GM19043 (cell line): ENCODE data around the gene MS4A10.

Experiments
- ATAC-seq: cut with Tn5 transposase; IDR thresholded peaks from one replicate; pipeline ENCODE4 v1.9.1; 2021; ENCODE audit warnings: low read depth; ENCODE audit not compliant: unreplicated experiment

Gene MS4A10

GRCh38 chr11:60764879-60765278 is 20.3 kb upstream of the MS4A10 start:
- peak; percentile 41 for ATAC-seq

- ATAC-seq = no peak
Observed at GRCh38 chr11:60765355-60765754, 19.8 kb upstream of the MS4A10 start.

- no peak for ATAC-seq
Observed at GRCh38 chr11:60766547-60766946, 18.6 kb upstream of the MS4A10 start.

- no peak for ATAC-seq
Observed at GRCh38 chr11:60767388-60767811, 17.7 kb upstream of the MS4A10 start.

GRCh38 chr11:60768202-60768601 is 16.9 kb upstream of the MS4A10 start:
- ATAC-seq = no peak

GRCh38 chr11:60769273-60769672 is 15.9 kb upstream of the MS4A10 start:
- no peak for ATAC-seq

- no peak for ATAC-seq
Observed at GRCh38 chr11:60769811-60770210, 15.3 kb upstream of the MS4A10 start.

- ATAC-seq = no peak
Observed at GRCh38 chr11:60771146-60771545, 14.0 kb upstream of the MS4A10 start.

GRCh38 chr11:60771879-60772525 is 13.1 kb upstream of the MS4A10 start:
- ATAC-seq = no peak

GRCh38 chr11:60772666-60773065 is 12.5 kb upstream of the MS4A10 start:
- no peak for ATAC-seq

GRCh38 chr11:60774726-60775125 is 10.4 kb upstream of the MS4A10 start:
- no peak for ATAC-seq

GRCh38 chr11:60775420-60775961 is 9.6 kb upstream of the MS4A10 start:
- peak; percentile 74 for ATAC-seq

GRCh38 chr11:60776167-60776566 is 9.0 kb upstream of the MS4A10 start:
- no peak for ATAC-seq

- ATAC-seq = no peak
Observed at GRCh38 chr11:60777106-60777505, 8.0 kb upstream of the MS4A10 start.

GRCh38 chr11:60777572-60777971 is 7.6 kb upstream of the MS4A10 start:
- ATAC-seq = no peak

GRCh38 chr11:60780065-60780464 is 5.1 kb upstream of the MS4A10 start:
- no peak for ATAC-seq

- ATAC-seq = no peak
Observed at GRCh38 chr11:60780774-60781173, 4.4 kb upstream of the MS4A10 start.

GRCh38 chr11:60781286-60781980 is 3.7 kb upstream of the MS4A10 start:
- ATAC-seq = no peak

GRCh38 chr11:60781981-60782316 is 3.2 kb upstream of the MS4A10 start:
- ATAC-seq = no peak

- no peak for ATAC-seq
Observed at GRCh38 chr11:60782393-60783140, 2.6 kb upstream of the MS4A10 start.

GRCh38 chr11:60783141-60783484 is 2.0 kb upstream of the MS4A10 start:
- ATAC-seq = no peak

- ATAC-seq = no peak
Observed at GRCh38 chr11:60783911-60784310, 1.2 kb upstream of the MS4A10 start.
